NCI-H524 (cell line): ENCODE results near the gene FSIP1.

ENCODE experiments used
- DNase-seq, 2 experiments: peaks; one replicate each; lab custom pipeline; 2025; lab: John Stamatoyannopoulos, UW

Gene FSIP1

DNA sequence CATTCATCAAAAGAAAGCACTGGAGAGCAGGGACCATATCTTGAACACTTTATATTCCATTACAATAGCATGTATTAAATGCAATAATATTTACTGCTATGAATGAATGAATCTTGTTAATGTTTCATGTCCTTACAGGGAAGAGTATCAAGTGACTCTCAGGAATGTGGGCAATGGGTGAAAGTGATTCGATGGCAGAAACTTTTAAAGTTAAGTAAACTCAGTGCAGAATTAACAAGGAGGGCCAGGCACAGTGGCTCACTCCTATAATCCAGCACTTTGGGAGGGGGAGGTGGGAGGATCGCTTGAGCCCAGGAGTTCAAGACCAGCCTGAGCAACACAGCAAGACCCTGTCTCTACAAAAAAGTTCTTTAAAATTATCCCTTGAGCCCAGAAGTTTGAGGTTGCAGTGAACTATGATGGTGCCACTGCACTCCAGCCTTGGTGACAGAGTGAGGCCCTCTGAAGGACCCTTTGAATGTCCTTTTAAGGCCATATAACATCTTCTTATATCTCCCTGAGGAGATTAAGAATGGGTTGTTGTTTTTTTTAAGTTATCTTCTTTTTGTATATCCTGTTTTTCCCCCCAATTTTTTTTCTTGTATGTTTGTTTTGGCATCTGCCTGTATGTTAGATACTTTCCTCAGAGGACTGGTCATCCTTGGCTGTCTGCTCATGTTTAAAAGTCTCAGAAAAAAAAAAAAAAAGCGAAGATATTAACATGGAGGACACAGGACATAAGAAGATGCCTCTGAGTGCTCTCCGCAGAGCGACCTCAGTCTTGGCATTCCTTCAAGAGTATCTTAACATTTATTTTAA, 9.6 kb upstream of the FSIP1 start:
- DNase-seq = no peak

DNA sequence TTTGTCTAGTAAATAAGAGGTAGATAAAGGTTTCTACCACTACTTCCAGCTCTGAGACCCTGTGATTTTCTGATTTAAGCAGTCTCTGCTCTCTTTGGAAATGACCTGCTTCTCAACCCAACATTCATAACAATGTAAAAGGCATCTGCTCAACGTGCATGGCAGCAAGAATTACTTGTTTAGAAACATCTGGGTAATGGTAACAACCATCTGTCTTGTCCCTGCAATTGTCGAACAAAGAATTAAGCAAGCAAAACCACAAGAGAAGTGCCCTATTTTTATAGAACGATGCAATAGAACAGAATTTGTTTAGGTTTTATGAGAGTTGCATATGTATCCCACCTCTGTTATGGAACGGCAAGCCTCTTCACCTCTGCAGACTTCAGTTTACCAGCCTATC, 7.1 kb upstream of the FSIP1 start:
- DNase-seq = peak in 1 of 2 experiments; percentile 48

DNA sequence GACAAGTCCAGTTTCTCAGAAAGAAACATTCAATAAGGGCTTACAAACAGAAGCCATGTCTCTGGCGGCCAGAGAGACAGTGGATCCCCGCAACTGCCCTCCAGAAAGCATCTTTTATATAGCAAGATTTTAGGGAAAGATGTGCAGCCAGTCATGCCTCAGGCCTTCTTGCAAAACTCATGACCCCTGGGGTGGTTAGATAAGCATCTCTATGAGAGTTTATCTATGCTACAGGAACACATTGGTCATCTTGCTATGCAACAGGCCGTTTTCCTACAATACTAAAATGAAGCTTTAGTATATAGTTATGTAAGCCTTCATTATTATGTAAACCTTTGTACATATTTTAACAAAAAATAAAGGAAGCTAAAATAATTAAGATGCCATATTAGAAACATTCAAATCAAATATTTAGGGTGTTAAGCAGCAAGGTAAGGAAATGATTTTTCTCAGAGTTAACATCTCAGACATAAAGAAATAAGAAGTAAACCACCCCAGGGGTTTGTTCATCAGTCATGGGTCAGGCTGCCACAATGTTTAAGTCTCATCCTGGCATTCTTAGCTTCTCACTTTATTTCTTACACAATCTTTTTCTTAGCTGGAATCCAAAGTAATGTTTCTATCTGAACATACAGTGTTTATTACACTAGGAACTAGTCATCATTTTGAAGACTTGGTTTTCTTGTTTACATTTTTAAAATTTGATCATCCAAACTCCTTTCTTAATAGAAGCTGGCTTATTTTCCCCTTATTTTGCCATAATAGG, 6.3 kb upstream of the FSIP1 start:
- DNase-seq = no peak

DNA sequence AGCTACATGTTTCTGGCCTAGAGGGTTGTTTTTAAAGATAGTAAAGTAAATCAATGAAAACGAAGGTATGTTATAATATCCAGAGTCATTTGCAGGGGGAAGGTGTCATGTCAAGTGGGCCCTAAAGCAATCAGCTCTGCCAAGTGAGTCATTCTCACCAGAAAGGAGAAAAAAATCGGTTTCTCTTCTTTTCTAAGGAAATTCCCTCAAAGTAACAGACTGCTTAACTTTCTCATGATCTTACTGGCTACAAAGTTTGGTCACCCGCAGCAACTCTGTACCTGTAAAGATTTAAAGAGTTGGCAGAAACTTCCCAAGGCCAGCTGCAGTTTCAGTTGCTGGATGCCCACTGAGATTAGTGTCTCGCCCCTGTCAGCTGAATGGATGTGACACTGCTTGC, 5.5 kb upstream of the FSIP1 start:
- DNase-seq = no peak

GRCh38 chr15:39787479-39787878, 4.8 kb upstream of the FSIP1 start:
- no peak for DNase-seq

DNA sequence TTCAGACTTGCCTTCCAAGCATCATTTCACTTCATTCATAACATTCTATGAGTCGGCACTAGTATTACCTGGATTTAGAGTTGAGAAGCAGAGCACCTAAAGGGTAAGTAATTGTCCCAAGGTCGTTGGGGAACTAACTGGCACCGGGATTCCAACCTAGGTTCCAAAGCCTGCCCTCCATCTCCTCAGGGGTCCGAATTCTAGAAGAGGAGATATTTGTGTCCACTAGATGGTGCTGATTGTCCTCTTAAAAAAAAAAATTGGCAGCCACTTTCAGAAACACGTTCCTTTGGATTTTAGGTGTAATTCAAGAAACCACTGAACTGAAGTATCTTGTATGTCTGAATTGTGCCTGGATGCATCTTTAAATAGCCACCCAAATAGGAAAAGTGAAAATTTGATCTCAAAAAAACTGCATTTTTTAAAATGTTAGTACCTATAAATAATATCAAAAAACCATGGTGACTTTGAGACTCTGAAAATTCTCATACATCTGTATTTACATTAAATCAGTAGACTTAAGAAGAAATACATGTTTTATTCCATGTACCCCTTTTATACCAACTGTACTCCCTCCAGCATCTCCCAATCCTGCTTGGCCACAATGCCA, 3.9 kb upstream of the FSIP1 start:
- DNase-seq = peak; percentile 58 to 77

- peak in 1 of 2 experiments; percentile 19 for DNase-seq
Measured at GRCh38 chr15:39785841-39786240, 3.2 kb upstream of the FSIP1 start.

DNA sequence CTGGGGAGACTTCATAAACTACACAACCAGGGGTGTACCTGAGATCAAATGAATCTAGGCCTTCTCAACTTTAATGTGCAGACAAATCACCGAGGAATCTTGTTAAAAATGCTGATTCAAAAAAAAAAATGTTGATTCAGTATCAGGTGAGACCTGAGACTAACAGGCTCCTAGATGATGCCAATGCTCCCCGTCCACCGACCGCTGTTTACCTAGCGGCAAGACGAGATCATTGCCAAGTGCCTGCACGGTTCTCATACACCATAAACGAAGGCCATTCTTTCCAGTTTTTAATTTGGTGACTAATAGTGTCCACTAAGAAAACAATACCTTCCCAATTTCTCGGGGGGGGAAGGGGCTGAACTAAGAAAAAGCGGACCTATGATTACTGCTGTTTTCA, 2.5 kb upstream of the FSIP1 start:
- no peak for DNase-seq

DNA sequence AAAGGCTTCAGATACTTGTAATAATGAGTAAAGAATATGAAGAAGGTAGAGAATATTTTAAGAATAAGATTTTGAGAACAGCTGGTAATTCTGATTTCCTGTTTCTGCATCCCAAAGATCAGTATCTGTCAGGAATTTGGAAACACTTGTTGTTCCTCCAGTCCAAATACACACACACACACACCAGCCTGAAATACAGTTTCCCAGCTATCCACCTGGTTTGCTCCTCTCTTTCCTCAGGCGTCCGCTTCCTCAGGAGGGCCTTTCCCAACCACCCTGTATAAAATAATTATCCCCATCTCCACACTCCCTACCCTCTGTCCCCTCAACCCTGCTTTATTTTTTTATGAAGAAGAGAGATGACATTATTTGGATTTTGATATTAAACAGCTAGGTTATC, 2.0 kb upstream of the FSIP1 start:
- DNase-seq = no peak

DNA sequence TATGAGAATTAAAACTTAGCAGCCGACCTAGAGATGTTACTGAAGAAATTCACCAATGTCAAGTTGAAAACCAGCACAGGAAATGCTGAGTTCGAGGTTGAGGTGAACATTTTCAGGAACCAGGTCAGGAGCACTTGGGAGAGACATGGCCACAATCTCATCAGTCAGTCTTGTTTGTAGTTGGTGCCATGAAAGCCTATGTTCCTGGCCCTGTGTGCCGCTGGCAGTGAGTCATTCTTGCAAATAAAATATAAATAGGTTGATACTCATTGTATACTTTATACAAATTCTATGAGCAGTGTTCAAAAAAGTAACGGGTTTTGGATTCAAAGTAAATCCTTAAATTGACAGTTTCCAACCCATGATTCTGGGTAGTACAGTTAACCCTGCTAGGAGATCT, 1.5 kb upstream of the FSIP1 start:
- no peak for DNase-seq

DNA sequence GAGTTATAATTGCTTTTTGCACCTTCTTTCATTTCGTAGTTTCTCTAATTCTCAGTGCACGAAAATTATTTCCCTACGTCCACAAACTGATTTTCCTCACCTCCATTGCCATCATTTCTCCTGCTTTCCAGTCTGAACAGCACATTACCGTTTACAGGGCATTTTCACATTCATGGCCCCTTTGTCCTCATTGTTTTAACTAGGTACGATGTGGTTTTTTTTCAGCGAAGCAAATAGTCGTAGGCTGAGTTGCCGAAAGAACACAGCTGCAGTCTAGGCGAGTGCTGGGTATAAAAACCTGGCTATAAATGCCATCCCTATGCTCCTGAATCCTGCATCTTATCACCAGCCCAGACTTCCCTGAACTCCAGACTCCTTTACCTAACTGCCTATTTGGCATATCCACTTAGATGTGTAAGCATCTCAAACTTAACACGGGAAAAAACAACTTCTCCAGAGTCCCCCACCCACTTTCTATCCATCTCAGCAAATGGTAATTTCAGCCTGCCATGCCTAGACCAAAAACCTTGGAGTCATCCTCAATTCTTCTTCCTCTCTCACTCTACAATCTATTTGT, 691 bp upstream of the FSIP1 start:
- peak in 1 of 2 experiments; percentile 12 for DNase-seq

DNA sequence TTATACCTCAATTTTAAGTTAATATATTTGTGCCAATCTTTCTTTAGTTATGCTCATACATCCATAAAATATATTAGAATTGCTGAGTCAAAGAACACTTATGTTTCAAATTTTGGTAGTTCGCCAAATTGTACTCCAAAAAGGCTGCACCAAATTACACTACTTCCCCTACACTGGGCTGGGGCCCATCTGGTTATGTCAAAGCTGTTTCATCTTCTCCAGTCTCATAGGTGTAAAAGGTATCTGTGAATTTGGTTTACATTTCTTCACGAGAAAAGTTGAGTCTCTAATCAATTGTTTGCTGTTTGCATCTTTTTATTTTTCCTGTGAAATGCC, 706 bp downstream of the FSIP1 start:
- DNase-seq = peak in 1 of 2 experiments; percentile 63

GRCh38 chr15:39781147-39781966, 1.3 kb downstream of the FSIP1 start:
- no peak for DNase-seq

DNA sequence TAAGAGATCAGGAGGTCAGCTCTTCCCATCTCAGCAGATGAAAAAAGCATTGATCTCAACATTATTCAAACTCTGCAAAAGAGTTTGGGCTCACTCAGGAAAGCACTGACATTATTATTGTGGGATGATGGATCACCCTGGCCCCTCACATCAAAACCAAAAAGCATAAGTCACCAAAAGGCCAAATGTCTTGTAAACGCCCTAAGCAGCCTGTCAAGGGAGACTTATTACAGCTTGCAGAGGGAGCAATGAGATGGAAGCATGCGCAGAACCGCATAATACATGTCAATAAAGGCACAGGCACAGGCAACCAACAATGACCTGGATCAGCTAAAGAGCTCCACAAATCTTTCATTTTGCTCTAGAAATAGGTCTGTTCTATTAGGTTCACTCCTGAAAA, 4.6 kb downstream of the FSIP1 start:
- no peak for DNase-seq

- DNase-seq = no peak
Measured at GRCh38 chr15:39777496-39777895, 5.1 kb downstream of the FSIP1 start.

- no peak for DNase-seq
Measured at GRCh38 chr15:39776068-39776467, 6.6 kb downstream of the FSIP1 start.

DNA sequence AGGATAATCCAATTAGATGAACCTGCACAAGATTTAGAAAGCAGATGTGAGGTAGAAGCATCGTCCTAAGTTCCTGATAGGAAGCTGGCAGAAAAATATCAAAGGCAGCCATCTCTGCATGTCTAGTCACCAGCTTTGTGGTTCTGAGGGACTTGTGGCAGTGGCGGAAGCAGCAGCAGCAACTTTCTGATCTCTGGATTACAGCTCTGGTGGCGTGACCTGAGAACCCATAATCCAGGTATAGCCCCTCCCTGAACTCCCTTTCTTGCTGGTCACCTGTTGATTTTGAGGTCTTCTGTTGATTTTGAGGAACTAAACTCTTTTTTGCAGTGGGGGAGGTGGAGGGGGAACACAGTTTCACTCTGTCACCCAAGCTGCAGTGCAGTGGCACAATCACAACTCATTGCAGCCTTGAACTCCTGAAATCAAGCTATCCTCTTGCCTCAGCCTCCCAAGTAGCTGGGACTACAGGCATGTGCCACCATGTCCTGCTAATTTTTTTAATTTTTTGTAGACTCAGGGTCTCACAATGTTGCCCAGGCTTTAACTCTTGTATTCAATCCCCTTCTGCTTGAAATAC, 7.9 kb downstream of the FSIP1 start:
- DNase-seq = peak in 1 of 2 experiments; percentile 20

DNA sequence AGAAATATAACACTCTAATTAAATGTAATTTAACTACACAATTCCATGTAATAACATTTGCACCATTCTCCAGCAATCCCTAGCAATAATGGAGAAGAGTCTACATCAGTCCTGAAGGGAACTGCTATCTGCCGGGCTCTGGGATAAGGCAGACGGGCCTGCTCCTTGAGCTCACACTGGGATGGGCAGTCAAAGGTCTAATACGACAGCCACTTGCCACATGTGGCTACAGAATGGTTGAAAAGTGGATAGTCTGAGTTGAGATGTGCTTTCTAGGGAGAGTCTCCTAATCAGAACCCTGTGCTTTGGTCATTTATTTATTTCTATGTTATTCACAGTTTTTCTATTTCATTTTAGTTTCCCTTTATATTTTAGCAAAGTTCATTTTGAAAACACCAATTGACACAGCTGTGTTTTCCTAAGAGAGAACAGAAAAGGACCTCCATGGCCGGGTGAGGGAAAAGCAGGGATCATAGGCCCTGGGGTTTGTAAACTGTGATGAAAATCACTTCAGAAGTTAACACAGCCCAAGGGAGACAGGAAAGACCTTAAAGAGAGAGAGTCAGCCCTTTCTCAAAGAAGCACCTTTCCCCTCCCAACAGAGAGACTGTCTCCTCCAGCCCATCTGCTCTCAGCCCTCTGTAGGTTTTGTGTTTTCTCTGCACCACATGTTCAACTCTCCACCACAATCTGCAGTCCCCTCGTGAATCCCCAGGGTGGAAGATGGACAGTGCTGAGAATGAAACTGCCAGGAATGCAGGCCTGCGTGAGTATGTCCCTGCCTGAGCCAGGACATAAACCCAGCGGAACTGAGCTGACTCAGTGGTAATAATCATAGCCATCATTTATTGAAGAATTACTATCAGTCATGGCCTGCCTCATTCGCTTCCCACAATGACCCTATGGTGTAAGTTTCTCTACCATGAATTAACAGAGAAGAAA, 11.6 kb downstream of the FSIP1 start:
- DNase-seq = peak; percentile 88 to 94

- DNase-seq = peak; percentile 15 to 75
Measured at GRCh38 chr15:39767921-39768320, 14.7 kb downstream of the FSIP1 start.

- DNase-seq = peak in 1 of 2 experiments; percentile 6
Measured at GRCh38 chr15:39761006-39761405, 21.6 kb downstream of the FSIP1 start.
